Liver (tissue), 9 donors: ENCODE measurements around the gene PWWP2B. TPM values are rescaled to one million over a fixed set of nuclear protein-coding genes. Genes with fewer than 3 reads are reported as not detected.
A peak's percentile ranks its signal among the peaks of the same experiment; 100 is the strongest.

Source experiments
- DNase-seq: peaks from one replicate; pipeline ENCODE4 v3.0.0-alpha.2; 2017; ENCODE audit warnings: low spot score
- H3K27ac ChIP-seq, 2 donors: one replicate each; pipeline ENCODE4 v1.7.0; 2013; ENCODE audit warnings: inconsistent platforms in 2 of 2, low read length in 2 of 2, control low read depth in 1 of 2, low read depth in 1 of 2, mild to moderate bottlenecking in 1 of 2
- H3K27me3 ChIP-seq, 4 donors: one replicate each; pipeline versions ENCODE4 v1.6.1 to v1.7.0; 2013; ENCODE audit warnings: low read length in 3 of 4, inconsistent platforms in 1 of 4, mild to moderate bottlenecking in 1 of 4, moderate library complexity in 1 of 4; ENCODE audit not compliant: control insufficient read depth in 4 of 4, insufficient read depth in 4 of 4
- H3K36me3 ChIP-seq, 4 donors: one replicate each; pipeline versions ENCODE4 v1.6.1 to v1.7.0; 2013; ENCODE audit warnings: low read length in 3 of 4, mild to moderate bottlenecking in 3 of 4, low read depth in 1 of 4, moderate library complexity in 1 of 4; ENCODE audit not compliant: control insufficient read depth in 4 of 4, insufficient read depth in 3 of 4
- H3K4me1 ChIP-seq, 4 donors: one replicate each; pipeline versions ENCODE4 v1.6.1 to v1.7.0; 2013; ENCODE audit warnings: low read length in 3 of 4, mild to moderate bottlenecking in 3 of 4, moderate library complexity in 1 of 4; ENCODE audit not compliant: control insufficient read depth in 4 of 4, insufficient read depth in 4 of 4
- H3K4me3 ChIP-seq, 3 donors: one replicate each; pipeline versions ENCODE4 v1.6.1 to v1.7.0; 2013; ENCODE audit warnings: low read length in 3 of 3, control low read depth in 1 of 3, low read depth in 1 of 3, mild to moderate bottlenecking in 1 of 3
- H3K9ac ChIP-seq, 2 donors: one replicate each; pipeline ENCODE4 v1.7.0; 2013; ENCODE audit warnings: low read length in 2 of 2, mild to moderate bottlenecking in 2 of 2, moderate library complexity in 2 of 2, control low read depth in 1 of 2, low read depth in 1 of 2
- H3K9me3 ChIP-seq, 4 donors: one replicate each; pipeline versions ENCODE4 v1.6.1 to v1.7.0; 2013; ENCODE audit warnings: low read length in 3 of 4; ENCODE audit not compliant: control insufficient read depth in 4 of 4
- ATF3 ChIP-seq: IDR thresholded peaks from 2 replicates; pipeline ENCODE4 v1.6.1; 2016; ENCODE audit warnings: antibody characterized with exemption
- CTCF ChIP-seq: fragments of 150-350 bp; IDR thresholded peaks from 2 replicates; pipeline ENCODE4 v1.5.1; 2017; ENCODE audit warnings: improper control_type of control experiment, low read depth, low read length; ENCODE audit not compliant: missing input control
- EGR1 ChIP-seq, 2 donors: IDR thresholded peaks; 2 replicates each; pipeline ENCODE4 v1.6.1; 2016 to 2018; ENCODE audit warnings: antibody characterized with exemption in 2 of 2, low read depth in 2 of 2
- FOXA2 ChIP-seq: IDR thresholded peaks from 2 replicates; pipeline ENCODE4 v1.6.1; 2016; ENCODE audit warnings: antibody characterized with exemption
- HNF4A ChIP-seq, 2 donors: conservative IDR thresholded peaks; 2 replicates each; pipeline ENCODE4 v1.6.1; 2016; ENCODE audit warnings: antibody characterized with exemption in 2 of 2, mild to moderate bottlenecking in 2 of 2
- JUND ChIP-seq, 2 donors: IDR thresholded peaks; 2 replicates each; pipeline ENCODE4 v1.6.1; 2016; ENCODE audit warnings: antibody characterized with exemption in 2 of 2
- NR2F2 ChIP-seq: IDR thresholded peaks from 2 replicates; pipeline ENCODE4 v1.6.1; 2016; ENCODE audit warnings: antibody characterized with exemption
- RAD21 ChIP-seq, 2 donors: IDR thresholded peaks; 2 replicates each; pipeline ENCODE4 v1.6.1; 2016; ENCODE audit warnings: antibody characterized with exemption in 2 of 2, mild to moderate bottlenecking in 2 of 2
- RXRA ChIP-seq, 2 donors: IDR thresholded peaks; 2 replicates each; pipeline ENCODE4 v1.6.1; 2017 to 2018; ENCODE audit warnings: antibody characterized with exemption in 2 of 2, mild to moderate bottlenecking in 1 of 2
- SP1 ChIP-seq: IDR thresholded peaks from 2 replicates; pipeline ENCODE4 v1.6.1; 2018; ENCODE audit warnings: antibody characterized with exemption, mild to moderate bottlenecking
- TAF1 ChIP-seq: conservative IDR thresholded peaks from 2 replicates; pipeline ENCODE4 v1.6.1; 2016; ENCODE audit warnings: antibody characterized with exemption, mild to moderate bottlenecking
- YY1 ChIP-seq: IDR thresholded peaks from 2 replicates; pipeline ENCODE4 v1.6.1; 2016; ENCODE audit warnings: antibody characterized with exemption, mild to moderate bottlenecking
- WGBS: extraction: QIAGEN DNeasy Blood & Tissue Kit; methylation state at CpG from one replicate; pipeline ENCODE4 v1.1.7; 2013; 5-methylcytosine and 5-hydroxymethylcytosine counted together
- polyA plus RNA-seq, 2 donors: library from polyadenylated mRNA; stranded (reverse) in 1 of 2; unstranded in 1 of 2; fragments of 200-250 nt in 1 of 2; fragments of >200 nt in 1 of 2; fragmentation: Nextera tagmentation in 1 of 2; extraction: Ambion mirVana in 1 of 2; gene quantifications; one replicate each; pipeline versions ENCODE4 v1.2.1 to v1.2.3, GENCODE V29; 2013 to 2015
- total RNA-seq, 2 donors: library from RNA; depleted of rRNA; stranded (reverse); fragments of >200 nt; gene quantifications; one replicate each; pipeline ENCODE4 v1.2.3, GENCODE V29; 2014
- TF ChIP-seq, protein P1 (sequence below): IDR thresholded peaks from 2 replicates; pipeline ENCODE4 v1.6.1; 2016; ENCODE audit warnings: antibody characterized with exemption
- TF ChIP-seq, protein P2 (sequence below): IDR thresholded peaks from 2 replicates; pipeline ENCODE4 v1.6.1; 2016; ENCODE audit warnings: antibody characterized with exemption
- TF ChIP-seq, protein P3 (sequence below): IDR thresholded peaks from 2 replicates; pipeline ENCODE4 v1.6.1; 2016; ENCODE audit warnings: antibody characterized with exemption, mild to moderate bottlenecking
- donor health status: healthy.
- donor health status: healthy.
- donor health status: healthy.
- donor health status: healthy.
- donor health status: healthy.

PWWP2B gene
- total and polyA plus RNA-seq, 4 donors: 0.75 to 4.2 (median 3.6) TPM

DNA sequence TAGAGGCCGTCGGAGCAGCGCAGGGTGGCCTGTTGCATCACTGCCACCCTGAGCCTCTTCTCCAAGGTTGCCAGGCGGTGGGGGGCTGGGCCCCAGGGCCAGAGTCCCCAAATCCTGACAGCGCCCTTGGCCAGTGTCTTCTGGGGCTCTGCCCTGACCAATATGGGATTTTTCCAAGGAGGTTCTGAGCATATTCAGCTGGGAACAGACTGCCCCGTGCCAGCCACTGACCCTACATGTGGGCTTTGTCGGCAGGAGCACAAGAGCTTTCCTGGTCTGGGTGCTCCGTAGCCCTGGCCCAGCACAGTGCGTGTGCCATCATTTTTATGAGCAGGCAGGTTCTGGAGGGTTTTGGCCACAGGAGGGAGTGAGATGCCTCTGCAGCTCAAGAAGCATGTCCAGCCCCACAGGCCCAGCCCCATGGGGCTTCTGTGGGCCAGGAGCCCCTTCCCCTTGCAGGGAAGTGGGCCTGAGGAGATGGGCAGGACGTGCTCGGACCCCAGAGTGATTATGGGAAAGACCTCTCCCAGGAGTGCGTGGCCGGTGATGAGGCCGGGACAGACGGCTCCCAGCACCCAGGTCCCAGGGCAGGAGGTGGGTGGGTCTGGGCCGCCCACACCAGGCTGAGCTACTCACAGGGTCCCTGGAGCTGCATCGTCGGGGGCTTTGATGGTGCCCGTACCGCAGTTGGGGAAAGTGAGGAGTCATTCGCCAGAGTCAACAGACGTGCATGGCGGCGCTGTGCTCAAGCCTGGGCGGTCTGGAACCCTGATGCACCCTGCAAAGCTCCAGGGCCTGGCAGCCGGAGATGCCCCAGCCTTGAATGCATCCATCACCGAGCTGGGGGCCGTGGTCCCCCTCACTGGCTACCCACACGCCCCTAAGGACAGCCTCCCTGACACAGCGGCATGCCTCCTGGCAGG is 66.6 kb downstream of the PWWP2B start:
- peak overlapping the region in 1 of 2 donors; percentile 57 for H3K27ac ChIP-seq
- no peak overlapping the region for H3K4me3 ChIP-seq
- H3K27me3 ChIP-seq: no peaks in the 10 kb centered on the region
- H3K9me3 ChIP-seq: no peaks in the 10 kb centered on the region
- DNase-seq: no peak
- 89% methylated on average over 30 of the region's 30 CpGs for WGBS
- TF ChIP-seq EGR1 (IDR thresholded peaks at IDR 0.05; ENCODE audit: low read depth in 2 of 2) (no peak), RXRA (IDR thresholded peaks at IDR 0.05) (no peak), JUND (IDR thresholded peaks at IDR 0.05) (no peak), RAD21 (IDR thresholded peaks at IDR 0.05) (peak; percentile 41 to 70)
- no peak overlapping the region for H3K9ac ChIP-seq
- H3K4me1 ChIP-seq: peaks cover 0 to 13% (median 9%) of the 10 kb centered on the region in 4 donors
- H3K36me3 ChIP-seq: no peaks in the 10 kb centered on the region

DNA sequence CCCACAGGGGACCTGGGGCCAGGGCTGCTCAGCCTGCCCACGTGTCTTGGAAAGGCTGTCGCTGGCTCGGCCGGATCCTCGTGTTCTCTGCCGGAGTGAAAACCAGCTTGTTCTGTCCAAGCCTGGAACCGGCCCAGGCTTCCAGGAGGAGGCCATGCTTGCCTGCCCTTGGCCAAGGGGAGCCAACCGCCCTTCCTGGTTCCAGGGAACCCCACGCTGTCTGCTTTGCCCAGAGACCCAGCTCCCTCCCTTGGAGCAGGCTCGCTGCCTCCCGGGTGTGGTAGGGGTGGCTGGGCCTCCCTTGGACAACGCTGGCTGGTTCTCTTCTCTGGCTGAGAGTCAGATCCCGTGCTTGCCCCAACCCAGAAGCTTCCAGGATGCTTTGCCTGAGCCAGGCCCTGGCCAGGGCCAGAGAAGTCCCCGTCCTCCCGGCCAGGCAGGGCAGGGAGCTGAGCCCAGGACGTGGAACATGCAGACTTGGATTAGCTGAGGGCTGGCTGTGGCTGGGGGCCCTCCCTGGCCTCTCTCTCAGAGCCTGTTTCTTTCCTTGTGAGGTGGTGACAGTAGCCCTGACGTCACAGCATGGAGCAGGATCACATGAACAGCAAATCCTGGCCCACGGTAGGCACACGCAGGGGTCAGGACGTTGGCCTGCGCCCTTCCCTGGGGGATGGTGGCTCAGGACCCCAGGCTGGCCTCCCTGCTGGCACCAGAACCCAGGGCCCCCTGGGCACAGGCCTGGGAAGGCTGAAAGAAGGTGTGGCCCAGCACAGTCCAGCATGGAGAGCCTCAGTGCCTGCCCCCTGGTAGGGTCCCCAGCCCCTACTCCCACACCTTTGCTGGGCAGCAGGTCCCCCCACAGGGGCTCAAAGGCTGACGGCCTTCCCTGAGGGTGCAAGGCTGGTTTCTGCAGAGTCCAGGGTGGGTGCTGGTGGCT is 67.5 kb downstream of the PWWP2B start:
- Histone ChIP-seq H3K4me1 (peaks cover 0 to 3% (median under 1%) of the 10 kb centered on the region in 4 donors), H3K27me3 (no peaks in the 10 kb centered on the region), H3K9ac (no peak overlapping the region), H3K36me3 (no peaks in the 10 kb centered on the region), H3K4me3 (no peak overlapping the region), H3K27ac (peak overlapping the region in 1 of 2 donors; percentile 57), H3K9me3 (no peaks in the 10 kb centered on the region)
- 77% methylated on average over 22 of the region's 22 CpGs for WGBS
- TF ChIP-seq RAD21 (IDR thresholded peaks at IDR 0.05) (no peak), SP1 (peak; percentile 34), EGR1 (IDR thresholded peaks at IDR 0.05; ENCODE audit: low read depth in 2 of 2) (no peak), HNF4A (conservative IDR thresholded peaks at IDR 0.05) (no peak), TAF1 (no peak), NR2F2 (peak; percentile 58), ATF3 (no peak), RXRA (IDR thresholded peaks at IDR 0.05) (peak in 1 of 2 donors; percentile 3)
- DNase-seq: no peak

- no peaks in the 10 kb centered on the region for H3K27me3 ChIP-seq
- no peak overlapping the region for H3K4me3 ChIP-seq
- 92% methylated on average over 35 of the region's 35 CpGs for WGBS
- no peak for DNase-seq
- no peaks in the 10 kb centered on the region for H3K4me1 ChIP-seq
- H3K9me3 ChIP-seq: no peaks in the 10 kb centered on the region
- no peak overlapping the region for H3K9ac ChIP-seq
- no peak overlapping the region for H3K27ac ChIP-seq
- no peaks in the 10 kb centered on the region for H3K36me3 ChIP-seq
- TF ChIP-seq TAF1: no peak
- no peak for TF ChIP-seq HNF4A (conservative IDR thresholded peaks at IDR 0.05)
- no peak for TF ChIP-seq FOXA2
- TF ChIP-seq YY1: no peak
- TF ChIP-seq, protein P1, sequence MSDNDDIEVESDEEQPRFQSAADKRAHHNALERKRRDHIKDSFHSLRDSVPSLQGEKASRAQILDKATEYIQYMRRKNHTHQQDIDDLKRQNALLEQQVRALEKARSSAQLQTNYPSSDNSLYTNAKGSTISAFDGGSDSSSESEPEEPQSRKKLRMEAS: no peak
- TF ChIP-seq, protein P2, sequence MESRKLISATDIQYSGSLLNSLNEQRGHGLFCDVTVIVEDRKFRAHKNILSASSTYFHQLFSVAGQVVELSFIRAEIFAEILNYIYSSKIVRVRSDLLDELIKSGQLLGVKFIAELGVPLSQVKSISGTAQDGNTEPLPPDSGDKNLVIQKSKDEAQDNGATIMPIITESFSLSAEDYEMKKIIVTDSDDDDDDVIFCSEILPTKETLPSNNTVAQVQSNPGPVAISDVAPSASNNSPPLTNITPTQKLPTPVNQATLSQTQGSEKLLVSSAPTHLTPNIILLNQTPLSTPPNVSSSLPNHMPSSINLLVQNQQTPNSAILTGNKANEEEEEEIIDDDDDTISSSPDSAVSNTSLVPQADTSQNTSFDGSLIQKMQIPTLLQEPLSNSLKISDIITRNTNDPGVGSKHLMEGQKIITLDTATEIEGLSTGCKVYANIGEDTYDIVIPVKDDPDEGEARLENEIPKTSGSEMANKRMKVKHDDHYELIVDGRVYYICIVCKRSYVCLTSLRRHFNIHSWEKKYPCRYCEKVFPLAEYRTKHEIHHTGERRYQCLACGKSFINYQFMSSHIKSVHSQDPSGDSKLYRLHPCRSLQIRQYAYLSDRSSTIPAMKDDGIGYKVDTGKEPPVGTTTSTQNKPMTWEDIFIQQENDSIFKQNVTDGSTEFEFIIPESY: no peak
- TF ChIP-seq, protein P3, sequence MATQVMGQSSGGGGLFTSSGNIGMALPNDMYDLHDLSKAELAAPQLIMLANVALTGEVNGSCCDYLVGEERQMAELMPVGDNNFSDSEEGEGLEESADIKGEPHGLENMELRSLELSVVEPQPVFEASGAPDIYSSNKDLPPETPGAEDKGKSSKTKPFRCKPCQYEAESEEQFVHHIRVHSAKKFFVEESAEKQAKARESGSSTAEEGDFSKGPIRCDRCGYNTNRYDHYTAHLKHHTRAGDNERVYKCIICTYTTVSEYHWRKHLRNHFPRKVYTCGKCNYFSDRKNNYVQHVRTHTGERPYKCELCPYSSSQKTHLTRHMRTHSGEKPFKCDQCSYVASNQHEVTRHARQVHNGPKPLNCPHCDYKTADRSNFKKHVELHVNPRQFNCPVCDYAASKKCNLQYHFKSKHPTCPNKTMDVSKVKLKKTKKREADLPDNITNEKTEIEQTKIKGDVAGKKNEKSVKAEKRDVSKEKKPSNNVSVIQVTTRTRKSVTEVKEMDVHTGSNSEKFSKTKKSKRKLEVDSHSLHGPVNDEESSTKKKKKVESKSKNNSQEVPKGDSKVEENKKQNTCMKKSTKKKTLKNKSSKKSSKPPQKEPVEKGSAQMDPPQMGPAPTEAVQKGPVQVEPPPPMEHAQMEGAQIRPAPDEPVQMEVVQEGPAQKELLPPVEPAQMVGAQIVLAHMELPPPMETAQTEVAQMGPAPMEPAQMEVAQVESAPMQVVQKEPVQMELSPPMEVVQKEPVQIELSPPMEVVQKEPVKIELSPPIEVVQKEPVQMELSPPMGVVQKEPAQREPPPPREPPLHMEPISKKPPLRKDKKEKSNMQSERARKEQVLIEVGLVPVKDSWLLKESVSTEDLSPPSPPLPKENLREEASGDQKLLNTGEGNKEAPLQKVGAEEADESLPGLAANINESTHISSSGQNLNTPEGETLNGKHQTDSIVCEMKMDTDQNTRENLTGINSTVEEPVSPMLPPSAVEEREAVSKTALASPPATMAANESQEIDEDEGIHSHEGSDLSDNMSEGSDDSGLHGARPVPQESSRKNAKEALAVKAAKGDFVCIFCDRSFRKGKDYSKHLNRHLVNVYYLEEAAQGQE: no peak
- TF ChIP-seq CTCF: no peak
- no peak for TF ChIP-seq SP1
Observed at GRCh38 chr10:132465193-132465888, 68.3 kb downstream of the PWWP2B start.
